HG03039 (cell line): Measurements from ENCODE around the gene DBNDD1.
"Not testable (repeated sequence)": the region's sequence is repeated elsewhere in the genome, so short reads cannot be mapped to it uniquely, and the experiment has no call there.

Experiments
- ATAC-seq: cut with Tn5 transposase; IDR thresholded peaks from one replicate; pipeline ENCODE4 v1.9.1; 2021; ENCODE audit warnings: mild to moderate bottlenecking, moderate library complexity; ENCODE audit not compliant: unreplicated experiment

The DBNDD1 gene

GRCh38 chr16:90012991-90013745 is 6.1 kb downstream of the DBNDD1 start:
- no peak for ATAC-seq

- ATAC-seq = no peak
Observed at GRCh38 chr16:90011908-90012501, 7.3 kb downstream of the DBNDD1 start.

GRCh38 chr16:90011508-90011819 is 7.8 kb downstream of the DBNDD1 start:
- ATAC-seq = no peak

- no peak for ATAC-seq
Observed at GRCh38 chr16:90010676-90011507, 8.4 kb downstream of the DBNDD1 start.

- no peak for ATAC-seq
Observed at GRCh38 chr16:90009172-90009899, 9.9 kb downstream of the DBNDD1 start.

GRCh38 chr16:90008708-90009145 is 10.5 kb downstream of the DBNDD1 start:
- no peak for ATAC-seq

- not testable (repeated sequence) for ATAC-seq
Observed at GRCh38 chr16:90007635-90008234, 11.5 kb downstream of the DBNDD1 start.

- no peak for ATAC-seq
Observed at GRCh38 chr16:90007015-90007414, 12.2 kb downstream of the DBNDD1 start.

- no peak for ATAC-seq
Observed at GRCh38 chr16:90005956-90006663, 13.1 kb downstream of the DBNDD1 start.

- no peak for ATAC-seq
Observed at GRCh38 chr16:90004577-90004976, 14.7 kb downstream of the DBNDD1 start.

- no peak for ATAC-seq
Observed at GRCh38 chr16:90002759-90003158, 16.5 kb downstream of the DBNDD1 start.

GRCh38 chr16:90001761-90002503 is 17.3 kb downstream of the DBNDD1 start:
- ATAC-seq = no peak

- ATAC-seq = no peak
Observed at GRCh38 chr16:90000733-90001427, 18.4 kb downstream of the DBNDD1 start.

- no peak for ATAC-seq
Observed at GRCh38 chr16:89999831-90000574, 19.3 kb downstream of the DBNDD1 start.

GRCh38 chr16:89996178-89996489 is 23.1 kb downstream of the DBNDD1 start:
- no peak for ATAC-seq

- not testable (repeated sequence) for ATAC-seq
Observed at GRCh38 chr16:89995475-89996177, 23.6 kb downstream of the DBNDD1 start.

- ATAC-seq = not testable (repeated sequence)
Observed at GRCh38 chr16:89994721-89995474, 24.4 kb downstream of the DBNDD1 start.
